ENCODE measurements around the gene COPZ1. TPM values are rescaled to one million over a fixed set of nuclear protein-coding genes. Genes with fewer than 3 reads are reported as not detected.

The COPZ1 gene
- total and polyA plus RNA-seq, 9 of the 15 experiments (the other 6 are each of a cell fraction or from before 2014, with no cell fraction given) = 137 to 487 (median 233) TPM

DNA sequence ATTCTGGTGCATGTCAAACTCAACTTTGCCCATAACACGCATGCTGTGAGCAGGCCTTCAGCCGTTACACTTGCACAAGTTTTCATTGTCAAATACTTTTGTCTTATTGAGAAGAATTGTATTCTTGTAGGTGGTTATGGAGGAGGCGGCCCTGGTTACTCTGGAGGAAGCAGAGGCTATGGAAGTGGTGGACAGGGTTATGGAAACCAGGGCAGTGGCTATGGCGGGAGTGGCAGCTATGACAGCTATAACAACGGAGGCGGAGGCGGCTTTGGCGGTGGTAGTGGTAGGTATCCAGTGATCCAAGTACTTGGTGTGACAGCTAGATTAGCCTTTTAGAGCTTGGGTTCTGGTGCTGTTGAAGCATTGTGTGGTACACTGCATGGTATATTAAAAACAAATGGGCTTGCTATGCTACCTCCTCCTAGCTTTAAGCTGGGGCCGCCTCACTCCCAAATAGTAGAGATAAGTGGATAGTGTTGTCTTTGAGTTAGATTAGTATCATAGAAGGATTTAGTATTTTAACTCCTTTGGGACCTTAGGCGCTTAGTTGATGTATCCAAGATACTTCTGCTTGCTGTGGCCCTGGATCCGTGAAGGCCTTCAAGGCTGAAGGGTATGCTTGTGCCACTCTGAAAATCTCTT lies 41.9 kb upstream of the COPZ1 start (continued):
- TF ChIP-seq, protein P1, sequence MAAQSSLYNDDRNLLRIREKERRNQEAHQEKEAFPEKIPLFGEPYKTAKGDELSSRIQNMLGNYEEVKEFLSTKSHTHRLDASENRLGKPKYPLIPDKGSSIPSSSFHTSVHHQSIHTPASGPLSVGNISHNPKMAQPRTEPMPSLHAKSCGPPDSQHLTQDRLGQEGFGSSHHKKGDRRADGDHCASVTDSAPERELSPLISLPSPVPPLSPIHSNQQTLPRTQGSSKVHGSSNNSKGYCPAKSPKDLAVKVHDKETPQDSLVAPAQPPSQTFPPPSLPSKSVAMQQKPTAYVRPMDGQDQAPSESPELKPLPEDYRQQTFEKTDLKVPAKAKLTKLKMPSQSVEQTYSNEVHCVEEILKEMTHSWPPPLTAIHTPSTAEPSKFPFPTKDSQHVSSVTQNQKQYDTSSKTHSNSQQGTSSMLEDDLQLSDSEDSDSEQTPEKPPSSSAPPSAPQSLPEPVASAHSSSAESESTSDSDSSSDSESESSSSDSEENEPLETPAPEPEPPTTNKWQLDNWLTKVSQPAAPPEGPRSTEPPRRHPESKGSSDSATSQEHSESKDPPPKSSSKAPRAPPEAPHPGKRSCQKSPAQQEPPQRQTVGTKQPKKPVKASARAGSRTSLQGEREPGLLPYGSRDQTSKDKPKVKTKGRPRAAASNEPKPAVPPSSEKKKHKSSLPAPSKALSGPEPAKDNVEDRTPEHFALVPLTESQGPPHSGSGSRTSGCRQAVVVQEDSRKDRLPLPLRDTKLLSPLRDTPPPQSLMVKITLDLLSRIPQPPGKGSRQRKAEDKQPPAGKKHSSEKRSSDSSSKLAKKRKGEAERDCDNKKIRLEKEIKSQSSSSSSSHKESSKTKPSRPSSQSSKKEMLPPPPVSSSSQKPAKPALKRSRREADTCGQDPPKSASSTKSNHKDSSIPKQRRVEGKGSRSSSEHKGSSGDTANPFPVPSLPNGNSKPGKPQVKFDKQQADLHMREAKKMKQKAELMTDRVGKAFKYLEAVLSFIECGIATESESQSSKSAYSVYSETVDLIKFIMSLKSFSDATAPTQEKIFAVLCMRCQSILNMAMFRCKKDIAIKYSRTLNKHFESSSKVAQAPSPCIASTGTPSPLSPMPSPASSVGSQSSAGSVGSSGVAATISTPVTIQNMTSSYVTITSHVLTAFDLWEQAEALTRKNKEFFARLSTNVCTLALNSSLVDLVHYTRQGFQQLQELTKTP (IDR thresholded peaks at IDR 0.05; ENCODE audit: low read depth in 1 of 2, partially characterized antibody in 2 of 2) = no peak
- TF ChIP-seq HEY1 (CRISPR knock-in tag; IDR thresholded peaks at IDR 0.05; ENCODE audit: borderline replicate concordance) = no peak
- TF ChIP-seq, protein P2, sequence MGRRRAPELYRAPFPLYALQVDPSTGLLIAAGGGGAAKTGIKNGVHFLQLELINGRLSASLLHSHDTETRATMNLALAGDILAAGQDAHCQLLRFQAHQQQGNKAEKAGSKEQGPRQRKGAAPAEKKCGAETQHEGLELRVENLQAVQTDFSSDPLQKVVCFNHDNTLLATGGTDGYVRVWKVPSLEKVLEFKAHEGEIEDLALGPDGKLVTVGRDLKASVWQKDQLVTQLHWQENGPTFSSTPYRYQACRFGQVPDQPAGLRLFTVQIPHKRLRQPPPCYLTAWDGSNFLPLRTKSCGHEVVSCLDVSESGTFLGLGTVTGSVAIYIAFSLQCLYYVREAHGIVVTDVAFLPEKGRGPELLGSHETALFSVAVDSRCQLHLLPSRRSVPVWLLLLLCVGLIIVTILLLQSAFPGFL (CRISPR knock-in tag; IDR thresholded peaks at IDR 0.05) = no peak
- no peak for TF ChIP-seq XRCC5 (IDR thresholded peaks at IDR 0.05; ENCODE audit: low read depth, low read length)
- TF ChIP-seq, protein P3, sequence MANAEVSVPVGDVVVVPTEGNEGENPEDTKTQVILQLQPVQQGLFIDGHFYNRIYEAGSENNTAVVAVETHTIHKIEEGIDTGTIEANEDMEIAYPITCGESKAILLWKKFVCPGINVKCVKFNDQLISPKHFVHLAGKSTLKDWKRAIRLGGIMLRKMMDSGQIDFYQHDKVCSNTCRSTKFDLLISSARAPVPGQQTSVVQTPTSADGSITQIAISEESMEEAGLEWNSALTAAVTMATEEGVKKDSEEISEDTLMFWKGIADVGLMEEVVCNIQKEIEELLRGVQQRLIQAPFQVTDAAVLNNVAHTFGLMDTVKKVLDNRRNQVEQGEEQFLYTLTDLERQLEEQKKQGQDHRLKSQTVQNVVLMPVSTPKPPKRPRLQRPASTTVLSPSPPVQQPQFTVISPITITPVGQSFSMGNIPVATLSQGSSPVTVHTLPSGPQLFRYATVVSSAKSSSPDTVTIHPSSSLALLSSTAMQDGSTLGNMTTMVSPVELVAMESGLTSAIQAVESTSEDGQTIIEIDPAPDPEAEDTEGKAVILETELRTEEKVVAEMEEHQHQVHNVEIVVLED (CRISPR knock-in tag; IDR thresholded peaks at IDR 0.05) = no peak
- no peak for TF ChIP-seq ESRRB (CRISPR knock-in tag; IDR thresholded peaks at IDR 0.05; ENCODE audit: borderline replicate concordance)
- no peak for TF ChIP-seq SLC30A9 (CRISPR knock-in tag; IDR thresholded peaks at IDR 0.05)
- no peak for TF ChIP-seq RFX1 (IDR thresholded peaks at IDR 0.05)
- no peak for TF ChIP-seq TCF3 (CRISPR knock-in tag; IDR thresholded peaks at IDR 0.05)
- TF ChIP-seq ZNF124 (CRISPR knock-in tag; IDR thresholded peaks at IDR 0.05) = no peak
- no peak for TF ChIP-seq ZNF668 (CRISPR knock-in tag; IDR thresholded peaks at IDR 0.05)
- TF ChIP-seq JUNB (CRISPR knock-in tag; conservative IDR thresholded peaks at IDR 0.05) = no peak
- TF ChIP-seq ZC3H4 (CRISPR knock-in tag; IDR thresholded peaks at IDR 0.05; ENCODE audit: borderline replicate concordance) = no peak
- TF ChIP-seq, protein P4, sequence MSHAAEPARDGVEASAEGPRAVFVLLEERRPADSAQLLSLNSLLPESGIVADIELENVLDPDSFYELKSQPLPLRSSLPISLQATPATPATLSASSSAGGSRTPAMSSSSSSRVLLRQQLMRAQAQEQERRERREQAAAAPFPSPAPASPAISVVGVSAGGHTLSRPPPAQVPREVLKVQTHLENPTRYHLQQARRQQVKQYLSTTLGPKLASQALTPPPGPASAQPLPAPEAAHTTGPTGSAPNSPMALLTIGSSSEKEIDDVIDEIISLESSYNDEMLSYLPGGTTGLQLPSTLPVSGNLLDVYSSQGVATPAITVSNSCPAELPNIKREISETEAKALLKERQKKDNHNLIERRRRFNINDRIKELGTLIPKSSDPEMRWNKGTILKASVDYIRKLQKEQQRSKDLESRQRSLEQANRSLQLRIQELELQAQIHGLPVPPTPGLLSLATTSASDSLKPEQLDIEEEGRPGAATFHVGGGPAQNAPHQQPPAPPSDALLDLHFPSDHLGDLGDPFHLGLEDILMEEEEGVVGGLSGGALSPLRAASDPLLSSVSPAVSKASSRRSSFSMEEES (CRISPR knock-in tag; IDR thresholded peaks at IDR 0.05) = no peak
- TF ChIP-seq, protein P5, sequence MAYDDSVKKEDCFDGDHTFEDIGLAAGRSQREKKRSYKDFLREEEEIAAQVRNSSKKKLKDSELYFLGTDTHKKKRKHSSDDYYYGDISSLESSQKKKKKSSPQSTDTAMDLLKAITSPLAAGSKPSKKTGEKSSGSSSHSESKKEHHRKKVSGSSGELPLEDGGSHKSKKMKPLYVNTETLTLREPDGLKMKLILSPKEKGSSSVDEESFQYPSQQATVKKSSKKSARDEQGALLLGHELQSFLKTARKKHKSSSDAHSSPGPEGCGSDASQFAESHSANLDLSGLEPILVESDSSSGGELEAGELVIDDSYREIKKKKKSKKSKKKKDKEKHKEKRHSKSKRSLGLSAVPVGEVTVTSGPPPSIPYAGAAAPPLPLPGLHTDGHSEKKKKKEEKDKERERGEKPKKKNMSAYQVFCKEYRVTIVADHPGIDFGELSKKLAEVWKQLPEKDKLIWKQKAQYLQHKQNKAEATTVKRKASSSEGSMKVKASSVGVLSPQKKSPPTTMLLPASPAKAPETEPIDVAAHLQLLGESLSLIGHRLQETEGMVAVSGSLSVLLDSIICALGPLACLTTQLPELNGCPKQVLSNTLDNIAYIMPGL (CRISPR knock-in tag; IDR thresholded peaks at IDR 0.05) = no peak
- TF ChIP-seq RBFOX2 (IDR thresholded peaks at IDR 0.05; ENCODE audit: low read depth, low read length) = peak; percentile 74
- TF ChIP-seq YBX1 (IDR thresholded peaks at IDR 0.05) = no peak
- TF ChIP-seq TEAD4 (IDR thresholded peaks at IDR 0.05; ENCODE audit: low read length) = no peak
- TF ChIP-seq TEAD4 (CRISPR knock-in tag; IDR thresholded peaks at IDR 0.05; ENCODE audit: borderline replicate concordance) = no peak
